Fibroblast of gingiva (primary cell): ENCODE results near the gene POLR3A.

Experiments
- DNase-seq: peaks from one replicate; pipeline ENCODE4 v3.0.0-alpha.2; 2011; ENCODE audit warnings: low read depth

Gene POLR3A

DNA sequence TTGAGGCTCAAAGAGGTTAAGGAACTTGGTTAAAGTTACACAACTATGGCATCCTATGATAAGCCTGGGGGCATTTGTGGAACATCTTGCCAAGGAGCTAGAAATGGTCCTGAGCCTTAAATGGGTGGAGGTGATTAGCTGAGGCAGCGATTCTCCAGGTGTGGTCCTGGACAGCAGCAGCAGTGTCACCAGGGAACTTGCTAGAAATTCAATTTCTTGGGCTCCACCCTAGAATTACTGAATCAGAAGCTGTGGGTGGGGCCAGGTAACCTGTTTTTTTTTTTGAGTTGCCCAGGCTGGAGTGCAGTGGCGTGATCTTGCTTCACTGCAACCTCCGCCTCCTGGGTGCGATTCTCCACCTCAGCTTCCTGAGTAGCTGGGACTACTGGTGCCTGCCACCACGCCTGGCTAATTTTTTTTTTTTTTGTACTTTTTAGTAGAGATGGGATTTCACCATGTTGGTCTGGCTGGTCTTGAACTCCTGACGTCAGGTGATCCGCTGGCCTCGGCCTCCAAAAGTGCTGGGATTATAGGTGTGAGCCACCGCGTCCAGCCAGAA is 17.5 kb upstream of the POLR3A start:
- DNase-seq, result no peak

- no peak for DNase-seq
These were observed 16.5 kb upstream of the POLR3A start for GRCh38 chr10:78045856-78046255.

DNA sequence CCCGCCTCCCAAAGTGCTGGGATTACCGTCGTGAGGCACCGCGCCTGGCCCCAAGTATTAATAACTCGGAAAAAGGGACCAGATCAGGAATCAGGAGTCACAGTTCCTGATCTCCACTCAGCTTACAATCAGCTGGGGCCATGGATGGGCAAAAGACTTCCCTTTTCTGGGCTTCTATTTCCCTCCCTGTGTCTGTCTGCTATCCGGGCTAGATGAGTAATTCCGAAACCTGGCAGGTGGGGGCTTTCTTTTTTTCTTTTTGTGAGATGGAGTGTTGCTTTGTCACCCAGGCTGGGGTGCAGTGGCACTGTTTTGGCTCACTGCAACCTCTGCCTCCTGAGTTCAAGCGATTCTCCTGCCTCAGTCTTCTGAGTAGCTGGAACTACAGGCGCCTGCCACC is 15.9 kb upstream of the POLR3A start:
- DNase-seq, result no peak

DNA sequence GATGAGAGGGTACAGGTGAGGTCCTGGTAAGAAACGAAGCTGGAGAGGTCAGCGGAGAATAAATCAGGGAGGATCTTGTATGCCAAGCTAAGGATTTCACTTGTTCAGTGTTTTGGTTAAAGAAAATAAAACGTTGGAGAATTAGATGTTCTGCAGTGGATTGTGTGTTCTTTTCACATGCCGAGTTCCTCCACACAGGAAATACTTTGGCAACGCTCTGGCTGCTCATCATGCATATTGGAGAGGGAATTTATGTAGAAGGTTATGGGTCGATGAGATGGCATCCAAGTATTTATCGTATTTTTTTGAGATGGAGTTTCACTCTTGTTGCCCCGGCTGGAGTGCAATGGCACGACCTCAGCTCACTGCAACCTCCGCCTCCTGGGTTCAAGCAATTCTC is 15.4 kb upstream of the POLR3A start:
- peak; percentile 54 for DNase-seq

DNA sequence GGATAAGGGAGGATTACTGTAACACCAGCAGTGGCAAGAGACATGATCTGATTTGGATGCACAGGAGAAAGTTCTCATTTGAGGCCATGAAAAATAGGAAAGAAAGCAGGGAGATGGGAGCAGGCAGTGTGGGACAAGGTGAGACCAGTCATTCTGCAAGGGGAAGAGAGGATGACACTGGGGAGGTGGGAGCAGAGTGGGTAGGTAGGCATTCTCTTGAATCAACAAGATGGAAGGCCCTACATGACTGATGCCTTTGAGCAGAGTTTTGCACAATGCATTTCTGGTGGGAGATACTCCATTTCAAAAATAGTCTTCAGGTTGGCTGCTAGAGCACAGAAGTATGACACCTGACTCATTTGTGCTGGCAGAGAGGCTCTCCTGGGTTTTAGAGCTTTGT is 14.9 kb upstream of the POLR3A start:
- DNase-seq, result no peak

DNA sequence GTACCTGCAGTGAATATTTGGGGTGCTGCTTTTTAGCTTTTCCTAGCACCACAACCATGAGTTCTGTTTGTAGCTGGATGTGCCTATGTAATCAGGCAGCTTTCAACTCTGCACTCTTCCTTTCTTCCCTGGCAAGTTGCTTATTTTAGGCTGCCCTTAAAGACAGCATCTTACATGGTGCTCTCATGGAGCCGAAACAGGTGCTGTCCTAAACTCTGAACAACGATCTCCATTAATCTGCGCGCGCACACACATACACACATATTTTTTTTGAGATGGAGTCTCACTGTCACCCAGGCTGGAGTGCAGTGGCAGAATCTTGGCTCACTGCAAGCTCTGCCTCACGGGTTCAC is 13.4 kb upstream of the POLR3A start:
- DNase-seq, result no peak

GRCh38 chr10:78042058-78042751 is 12.9 kb upstream of the POLR3A start:
- no peak for DNase-seq

- DNase-seq, result no peak
These were observed 12.1 kb upstream of the POLR3A start for GRCh38 chr10:78041170-78042057.

- no peak for DNase-seq
These were observed 10.4 kb upstream of the POLR3A start for GRCh38 chr10:78039743-78040142.

DNA sequence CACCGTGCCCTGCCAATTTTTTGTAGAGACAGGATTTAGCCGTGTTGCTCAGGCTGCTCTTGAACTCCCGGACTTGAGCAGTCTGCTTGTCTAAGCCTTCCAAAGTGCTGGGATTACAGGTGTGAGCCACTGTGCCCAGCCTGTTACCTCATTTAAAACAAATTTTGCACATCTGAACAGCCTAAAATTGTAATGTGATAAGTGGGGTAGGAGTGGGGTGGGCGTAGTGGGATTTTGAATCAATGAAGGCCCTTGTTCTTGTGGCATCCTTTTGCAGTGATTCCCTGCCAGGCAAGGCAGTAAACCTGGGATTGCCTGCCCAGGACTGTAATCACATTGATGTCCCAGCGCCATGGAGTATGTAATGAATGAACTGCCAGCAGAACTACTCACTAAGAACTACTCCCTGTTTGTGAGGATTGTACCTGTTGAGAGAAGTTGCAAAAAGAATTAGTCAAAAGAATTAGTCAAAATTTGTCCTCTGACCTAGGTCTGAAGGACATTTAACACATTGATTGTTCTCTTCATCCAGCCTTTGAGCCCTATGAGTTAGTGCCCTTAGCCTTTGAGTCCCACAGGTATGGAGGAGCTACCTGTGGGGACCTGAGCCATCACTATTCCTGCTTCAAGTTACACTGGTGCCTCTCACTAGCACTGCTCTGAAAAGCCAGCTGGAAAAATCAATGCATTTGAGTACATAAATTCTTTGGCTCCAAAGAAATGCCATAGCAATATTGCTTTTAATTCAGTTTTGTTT is 9.7 kb upstream of the POLR3A start:
- no peak for DNase-seq

- DNase-seq, result no peak
These were observed 8.8 kb upstream of the POLR3A start for GRCh38 chr10:78038105-78038504.

- DNase-seq, result no peak
These were observed 6.7 kb upstream of the POLR3A start for GRCh38 chr10:78035933-78036583.

DNA sequence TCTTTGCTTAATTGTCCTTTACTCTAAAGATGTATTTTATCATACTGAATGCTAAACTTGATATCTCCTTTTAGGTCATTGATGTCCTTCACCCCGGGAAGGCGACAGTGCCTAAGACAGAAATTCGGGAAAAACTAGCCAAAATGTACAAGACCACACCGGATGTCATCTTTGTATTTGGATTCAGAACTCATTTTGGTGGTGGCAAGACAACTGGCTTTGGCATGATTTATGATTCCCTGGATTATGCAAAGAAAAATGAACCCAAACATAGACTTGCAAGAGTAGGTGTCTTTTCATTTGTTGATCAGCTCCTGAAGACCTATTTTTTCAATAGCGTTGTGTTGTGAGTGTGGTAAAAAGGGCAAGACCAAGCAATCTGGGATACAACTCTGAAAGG is 6.1 kb upstream of the POLR3A start:
- DNase-seq, result no peak

DNA sequence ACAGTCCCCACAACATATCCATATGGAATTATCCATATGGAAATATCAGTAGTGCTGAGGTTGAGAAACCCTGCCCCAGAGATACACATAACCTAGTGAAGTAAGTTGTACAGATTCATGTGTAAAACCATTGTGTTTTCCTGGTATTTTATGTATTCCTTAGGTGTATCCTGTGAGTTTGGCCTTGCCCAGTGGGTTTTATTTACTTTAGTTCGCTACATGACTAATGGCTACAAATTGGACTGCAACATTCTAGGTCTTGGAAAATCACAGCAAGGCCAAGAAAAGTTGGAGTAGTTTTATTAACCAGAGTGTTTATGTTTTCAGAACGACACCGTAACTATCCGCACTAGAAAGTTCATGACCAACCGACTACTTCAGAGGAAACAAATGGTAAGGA is 5.7 kb upstream of the POLR3A start:
- no peak for DNase-seq

- peak; percentile 97 for DNase-seq
These were observed 4.5 kb upstream of the POLR3A start, which contains the start of gene RPS24 for GRCh38 chr10:78033637-78034470. TSS of gene RPS24 (plus strand) at chr10:78033863. CDS start at chr10:78033902, 39 bp downstream.

GRCh38 chr10:78033387-78033636 is 4.0 kb upstream of the POLR3A start:
- DNase-seq, result no peak

DNA sequence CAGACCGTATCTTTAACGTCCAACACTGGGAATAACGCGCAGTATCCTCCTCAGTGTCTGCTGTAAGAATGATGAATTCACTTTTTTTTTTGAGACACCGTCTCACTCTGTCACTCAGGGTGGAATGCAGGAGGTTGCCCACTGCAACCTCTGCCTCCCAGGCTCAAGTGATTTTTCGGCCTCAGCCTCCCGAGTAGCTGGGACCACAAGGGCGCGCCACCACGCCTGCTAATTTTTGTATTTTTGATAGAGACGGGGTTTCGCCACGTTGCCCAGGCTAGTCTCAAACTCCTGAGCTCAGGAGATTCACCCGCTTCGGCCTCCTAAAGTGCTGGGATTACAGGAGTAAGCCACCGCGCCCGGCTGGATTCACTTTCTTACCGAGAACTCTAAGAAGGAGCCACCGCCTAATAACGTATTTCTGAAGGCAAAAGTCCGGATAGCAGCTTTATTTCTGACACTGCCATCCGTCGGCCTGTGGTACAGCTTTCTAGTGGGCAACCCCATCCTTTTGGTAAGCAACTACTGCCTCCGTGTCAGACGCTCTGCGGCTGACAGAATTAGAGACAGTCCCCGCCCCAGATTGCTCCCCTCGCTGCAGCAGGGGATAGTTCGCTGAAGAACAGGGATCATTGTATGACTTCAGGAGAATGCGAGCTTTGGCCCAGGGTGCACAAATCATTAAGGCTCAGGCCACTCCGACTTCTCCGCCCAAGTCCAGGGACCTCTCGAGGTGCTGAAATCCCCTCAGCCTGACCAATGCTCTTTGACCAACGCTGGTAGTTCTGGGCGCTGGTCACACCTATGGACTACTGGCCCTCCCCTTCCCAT is 662 bp downstream of the POLR3A start:
- peak; percentile 52 for DNase-seq

DNA sequence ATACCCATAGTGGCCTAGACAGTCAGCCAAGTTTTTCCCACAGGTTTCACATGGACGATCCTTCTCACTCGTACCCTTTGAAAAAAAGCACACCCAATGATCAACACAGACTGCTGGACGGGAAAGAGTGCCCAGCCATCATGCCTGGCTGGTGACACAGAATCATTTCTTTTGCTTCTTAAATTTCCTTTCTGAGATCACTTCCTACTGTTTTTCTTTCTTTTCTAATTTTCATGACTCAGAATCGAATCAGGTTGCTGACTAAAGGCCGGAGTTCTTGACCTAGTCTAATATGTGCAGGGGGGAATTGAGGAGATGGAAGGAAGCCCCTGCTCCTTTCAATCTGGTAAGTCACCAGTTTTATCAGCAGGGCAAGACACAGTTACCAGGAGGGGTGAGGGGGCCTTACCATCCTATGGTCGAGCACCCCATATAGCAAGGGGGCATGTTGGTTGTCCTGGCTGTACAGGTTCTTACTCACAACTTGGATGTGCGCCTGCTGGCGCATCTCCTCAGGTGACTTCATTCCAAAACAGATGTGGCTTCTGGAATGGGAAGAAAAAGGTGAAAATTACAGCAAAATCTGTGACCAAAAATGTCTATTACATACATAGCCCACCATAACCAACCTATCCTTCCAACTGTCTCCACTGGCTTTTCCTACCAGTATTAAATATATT is 3.5 kb downstream of the POLR3A start:
- peak; percentile 31 for DNase-seq

DNA sequence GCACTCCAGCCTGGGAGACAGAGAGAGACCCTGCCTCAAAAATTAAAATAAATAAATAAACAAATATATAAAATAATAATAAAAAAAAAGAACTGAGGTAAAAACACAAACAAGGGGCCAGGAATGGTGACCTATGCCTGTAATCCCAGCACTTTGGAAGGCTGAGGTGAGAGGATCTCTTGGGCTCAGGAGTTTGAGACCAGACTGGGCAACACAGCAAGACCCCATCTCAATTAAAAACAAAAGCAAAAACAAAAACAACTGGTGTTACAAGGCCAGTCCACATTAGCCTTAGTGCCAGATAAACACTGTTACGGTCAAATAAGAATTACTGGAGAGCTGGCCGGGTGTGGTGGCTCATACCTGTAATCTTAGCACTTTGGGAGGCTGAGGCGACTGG is 5.6 kb downstream of the POLR3A start:
- DNase-seq, result no peak

- DNase-seq, result no peak
These were observed 8.1 kb downstream of the POLR3A start for GRCh38 chr10:78021201-78021600.
